Measurements from ENCODE around the gene RIPK3.

The RIPK3 gene

DNA sequence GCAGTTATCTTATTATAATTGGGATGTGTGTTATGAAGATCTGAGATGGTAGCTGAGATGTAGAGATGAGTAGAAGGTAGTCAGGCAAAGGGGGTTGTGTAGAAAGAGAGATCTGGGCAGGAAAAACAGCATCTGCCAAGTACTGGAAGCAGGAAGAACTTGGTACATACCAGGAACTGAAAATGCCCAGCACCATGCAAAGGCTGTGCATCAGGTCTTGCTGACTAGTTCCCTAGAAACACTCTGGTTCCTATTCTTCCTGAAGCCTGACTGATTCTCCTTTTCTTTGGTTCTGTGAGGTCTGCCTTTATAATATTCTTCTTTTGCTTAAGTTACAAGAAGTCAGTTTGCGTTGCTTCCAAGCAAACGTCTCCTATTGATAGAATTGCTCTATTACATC is 21.5 kb upstream of the RIPK3 start:
- TF ChIP-seq, protein P1, sequence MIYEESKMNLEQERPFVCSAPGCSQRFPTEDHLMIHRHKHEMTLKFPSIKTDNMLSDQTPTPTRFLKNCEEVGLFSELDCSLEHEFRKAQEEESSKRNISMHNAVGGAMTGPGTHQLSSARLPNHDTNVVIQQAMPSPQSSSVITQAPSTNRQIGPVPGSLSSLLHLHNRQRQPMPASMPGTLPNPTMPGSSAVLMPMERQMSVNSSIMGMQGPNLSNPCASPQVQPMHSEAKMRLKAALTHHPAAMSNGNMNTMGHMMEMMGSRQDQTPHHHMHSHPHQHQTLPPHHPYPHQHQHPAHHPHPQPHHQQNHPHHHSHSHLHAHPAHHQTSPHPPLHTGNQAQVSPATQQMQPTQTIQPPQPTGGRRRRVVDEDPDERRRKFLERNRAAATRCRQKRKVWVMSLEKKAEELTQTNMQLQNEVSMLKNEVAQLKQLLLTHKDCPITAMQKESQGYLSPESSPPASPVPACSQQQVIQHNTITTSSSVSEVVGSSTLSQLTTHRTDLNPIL (CRISPR knock-in tag; IDR thresholded peaks at IDR 0.05; ENCODE audit: low read depth): no peak
- TF ChIP-seq RARB (CRISPR knock-in tag; IDR thresholded peaks at IDR 0.05) (no peak), SNAI2 (CRISPR knock-in tag; IDR thresholded peaks at IDR 0.05) (no peak), ZNF565 (CRISPR knock-in tag; conservative IDR thresholded peaks at IDR 0.05; ENCODE audit: low read depth) (no peak), OSR1 (CRISPR knock-in tag; IDR thresholded peaks at IDR 0.05) (no peak)
- TF ChIP-seq, protein P2, sequence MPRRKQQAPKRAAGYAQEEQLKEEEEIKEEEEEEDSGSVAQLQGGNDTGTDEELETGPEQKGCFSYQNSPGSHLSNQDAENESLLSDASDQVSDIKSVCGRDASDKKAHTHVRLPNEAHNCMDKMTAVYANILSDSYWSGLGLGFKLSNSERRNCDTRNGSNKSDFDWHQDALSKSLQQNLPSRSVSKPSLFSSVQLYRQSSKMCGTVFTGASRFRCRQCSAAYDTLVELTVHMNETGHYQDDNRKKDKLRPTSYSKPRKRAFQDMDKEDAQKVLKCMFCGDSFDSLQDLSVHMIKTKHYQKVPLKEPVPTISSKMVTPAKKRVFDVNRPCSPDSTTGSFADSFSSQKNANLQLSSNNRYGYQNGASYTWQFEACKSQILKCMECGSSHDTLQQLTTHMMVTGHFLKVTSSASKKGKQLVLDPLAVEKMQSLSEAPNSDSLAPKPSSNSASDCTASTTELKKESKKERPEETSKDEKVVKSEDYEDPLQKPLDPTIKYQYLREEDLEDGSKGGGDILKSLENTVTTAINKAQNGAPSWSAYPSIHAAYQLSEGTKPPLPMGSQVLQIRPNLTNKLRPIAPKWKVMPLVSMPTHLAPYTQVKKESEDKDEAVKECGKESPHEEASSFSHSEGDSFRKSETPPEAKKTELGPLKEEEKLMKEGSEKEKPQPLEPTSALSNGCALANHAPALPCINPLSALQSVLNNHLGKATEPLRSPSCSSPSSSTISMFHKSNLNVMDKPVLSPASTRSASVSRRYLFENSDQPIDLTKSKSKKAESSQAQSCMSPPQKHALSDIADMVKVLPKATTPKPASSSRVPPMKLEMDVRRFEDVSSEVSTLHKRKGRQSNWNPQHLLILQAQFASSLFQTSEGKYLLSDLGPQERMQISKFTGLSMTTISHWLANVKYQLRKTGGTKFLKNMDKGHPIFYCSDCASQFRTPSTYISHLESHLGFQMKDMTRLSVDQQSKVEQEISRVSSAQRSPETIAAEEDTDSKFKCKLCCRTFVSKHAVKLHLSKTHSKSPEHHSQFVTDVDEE (CRISPR knock-in tag; IDR thresholded peaks at IDR 0.05): no peak
- ATAC-seq: no peak

DNA sequence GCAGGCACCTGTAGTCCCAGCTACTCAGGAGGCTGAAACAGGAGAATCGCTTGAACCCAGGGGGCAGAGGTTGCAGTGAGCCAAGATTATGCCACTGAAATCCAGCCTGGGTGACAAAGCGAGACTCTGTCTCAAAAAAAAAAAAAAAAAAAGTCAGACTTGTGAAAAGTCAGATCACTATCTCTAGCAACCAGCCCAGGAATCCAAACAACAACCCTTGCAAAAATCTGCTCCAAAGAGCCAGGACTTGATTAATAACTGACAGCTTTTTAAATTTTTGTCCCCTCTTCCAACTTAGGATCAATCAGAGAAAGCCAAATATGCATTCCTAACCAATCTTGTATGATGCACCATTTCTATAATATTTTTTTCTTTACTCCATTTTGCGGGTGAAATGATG is 20.5 kb upstream of the RIPK3 start:
- ATAC-seq: no peak
- no peak for TF ChIP-seq PPARA (CRISPR knock-in tag; IDR thresholded peaks at IDR 0.05; ENCODE audit: borderline replicate concordance)
- no peak for TF ChIP-seq GLIS3 (CRISPR knock-in tag; IDR thresholded peaks at IDR 0.05)
- TF ChIP-seq, protein P3, sequence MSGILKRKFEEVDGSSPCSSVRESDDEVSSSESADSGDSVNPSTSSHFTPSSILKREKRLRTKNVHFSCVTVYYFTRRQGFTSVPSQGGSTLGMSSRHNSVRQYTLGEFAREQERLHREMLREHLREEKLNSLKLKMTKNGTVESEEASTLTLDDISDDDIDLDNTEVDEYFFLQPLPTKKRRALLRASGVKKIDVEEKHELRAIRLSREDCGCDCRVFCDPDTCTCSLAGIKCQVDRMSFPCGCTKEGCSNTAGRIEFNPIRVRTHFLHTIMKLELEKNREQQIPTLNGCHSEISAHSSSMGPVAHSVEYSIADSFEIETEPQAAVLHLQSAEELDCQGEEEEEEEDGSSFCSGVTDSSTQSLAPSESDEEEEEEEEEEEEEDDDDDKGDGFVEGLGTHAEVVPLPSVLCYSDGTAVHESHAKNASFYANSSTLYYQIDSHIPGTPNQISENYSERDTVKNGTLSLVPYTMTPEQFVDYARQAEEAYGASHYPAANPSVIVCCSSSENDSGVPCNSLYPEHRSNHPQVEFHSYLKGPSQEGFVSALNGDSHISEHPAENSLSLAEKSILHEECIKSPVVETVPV (CRISPR knock-in tag; IDR thresholded peaks at IDR 0.05): no peak
- no peak for TF ChIP-seq ZFP3 (CRISPR knock-in tag; IDR thresholded peaks at IDR 0.05)
- TF ChIP-seq, protein P4, sequence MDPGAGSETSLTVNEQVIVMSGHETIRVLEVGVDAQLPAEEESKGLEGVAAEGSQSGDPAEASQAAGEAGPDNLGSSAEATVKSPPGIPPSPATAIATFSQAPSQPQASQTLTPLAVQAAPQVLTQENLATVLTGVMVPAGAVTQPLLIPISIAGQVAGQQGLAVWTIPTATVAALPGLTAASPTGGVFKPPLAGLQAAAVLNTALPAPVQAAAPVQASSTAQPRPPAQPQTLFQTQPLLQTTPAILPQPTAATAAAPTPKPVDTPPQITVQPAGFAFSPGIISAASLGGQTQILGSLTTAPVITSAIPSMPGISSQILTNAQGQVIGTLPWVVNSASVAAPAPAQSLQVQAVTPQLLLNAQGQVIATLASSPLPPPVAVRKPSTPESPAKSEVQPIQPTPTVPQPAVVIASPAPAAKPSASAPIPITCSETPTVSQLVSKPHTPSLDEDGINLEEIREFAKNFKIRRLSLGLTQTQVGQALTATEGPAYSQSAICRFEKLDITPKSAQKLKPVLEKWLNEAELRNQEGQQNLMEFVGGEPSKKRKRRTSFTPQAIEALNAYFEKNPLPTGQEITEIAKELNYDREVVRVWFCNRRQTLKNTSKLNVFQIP (CRISPR knock-in tag; IDR thresholded peaks at IDR 0.05; ENCODE audit: borderline replicate concordance, low read depth): no peak
- TF ChIP-seq BACH2 (CRISPR knock-in tag; IDR thresholded peaks at IDR 0.05; ENCODE audit: borderline replicate concordance): no peak
- TF ChIP-seq ZNF8 (CRISPR knock-in tag; IDR thresholded peaks at IDR 0.05): no peak
- TF ChIP-seq CSDC2 (CRISPR knock-in tag; IDR thresholded peaks at IDR 0.05): no peak
- TF ChIP-seq ARNTL (CRISPR knock-in tag; IDR thresholded peaks at IDR 0.05; ENCODE audit: borderline replicate concordance, low read depth): no peak
- TF ChIP-seq ISL1 (CRISPR knock-in tag; IDR thresholded peaks at IDR 0.05): no peak
- no peak for TF ChIP-seq SNAI2 (CRISPR knock-in tag; IDR thresholded peaks at IDR 0.05)
- TF ChIP-seq TOX (CRISPR knock-in tag; IDR thresholded peaks at IDR 0.05; ENCODE audit: borderline replicate concordance): no peak
- TF ChIP-seq TCF4 (CRISPR knock-in tag; IDR thresholded peaks at IDR 0.05; ENCODE audit: borderline replicate concordance): no peak
- TF ChIP-seq ZFP30 (CRISPR knock-in tag; IDR thresholded peaks at IDR 0.05): no peak
- no peak for TF ChIP-seq ZC3H10 (CRISPR knock-in tag; IDR thresholded peaks at IDR 0.05)
- TF ChIP-seq, protein P1 (CRISPR knock-in tag; IDR thresholded peaks at IDR 0.05; ENCODE audit: low read depth): no peak
- no peak for TF ChIP-seq OSR1 (CRISPR knock-in tag; IDR thresholded peaks at IDR 0.05)
- TF ChIP-seq, protein P5, sequence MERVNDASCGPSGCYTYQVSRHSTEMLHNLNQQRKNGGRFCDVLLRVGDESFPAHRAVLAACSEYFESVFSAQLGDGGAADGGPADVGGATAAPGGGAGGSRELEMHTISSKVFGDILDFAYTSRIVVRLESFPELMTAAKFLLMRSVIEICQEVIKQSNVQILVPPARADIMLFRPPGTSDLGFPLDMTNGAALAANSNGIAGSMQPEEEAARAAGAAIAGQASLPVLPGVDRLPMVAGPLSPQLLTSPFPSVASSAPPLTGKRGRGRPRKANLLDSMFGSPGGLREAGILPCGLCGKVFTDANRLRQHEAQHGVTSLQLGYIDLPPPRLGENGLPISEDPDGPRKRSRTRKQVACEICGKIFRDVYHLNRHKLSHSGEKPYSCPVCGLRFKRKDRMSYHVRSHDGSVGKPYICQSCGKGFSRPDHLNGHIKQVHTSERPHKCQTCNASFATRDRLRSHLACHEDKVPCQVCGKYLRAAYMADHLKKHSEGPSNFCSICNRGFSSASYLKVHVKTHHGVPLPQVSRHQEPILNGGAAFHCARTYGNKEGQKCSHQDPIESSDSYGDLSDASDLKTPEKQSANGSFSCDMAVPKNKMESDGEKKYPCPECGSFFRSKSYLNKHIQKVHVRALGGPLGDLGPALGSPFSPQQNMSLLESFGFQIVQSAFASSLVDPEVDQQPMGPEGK (CRISPR knock-in tag; IDR thresholded peaks at IDR 0.05; ENCODE audit: borderline replicate concordance): no peak
- no peak for TF ChIP-seq RARB (CRISPR knock-in tag; IDR thresholded peaks at IDR 0.05)
